ENCODE results near the gene GAS2. TPM values are rescaled to one million over a fixed set of nuclear protein-coding genes. Genes with fewer than 3 reads are reported as not detected.

The GAS2 gene
- total RNA-seq, 1 donor from 2014 or later: 34.2 TPM

DNA sequence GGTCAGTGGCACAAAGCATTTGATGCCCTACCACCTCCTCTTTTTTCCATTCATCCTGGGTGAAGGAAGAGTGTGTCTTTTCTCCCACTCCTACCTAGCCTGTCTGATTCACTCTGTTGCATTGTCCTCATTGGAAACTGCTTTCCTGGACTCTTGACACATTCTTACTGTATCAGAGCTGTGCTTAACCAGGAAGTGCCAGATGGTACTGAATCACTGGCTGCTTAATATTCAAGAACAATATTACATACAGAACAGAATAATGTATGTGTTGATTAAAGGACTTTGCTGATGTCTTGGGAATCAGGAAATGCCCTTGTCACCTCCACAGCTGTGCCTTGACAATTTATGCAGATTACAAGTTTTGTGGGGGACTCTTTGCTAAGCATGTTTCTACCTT lies 118.8 kb downstream of the GAS2 start:
- no peak for ATAC-seq
- no peak for DNase-seq (ENCODE audit: low spot score)

GRCh38 chr11:22786475-22786874 lies 120.1 kb downstream of the GAS2 start:
- DNase-seq (ENCODE audit: low spot score) (no peak), ATAC-seq (no peak)

- ATAC-seq (peak; percentile 72), DNase-seq (ENCODE audit: low spot score) (no peak)
These were observed 120.6 kb downstream of the GAS2 start for GRCh38 chr11:22787055-22787454.

DNA sequence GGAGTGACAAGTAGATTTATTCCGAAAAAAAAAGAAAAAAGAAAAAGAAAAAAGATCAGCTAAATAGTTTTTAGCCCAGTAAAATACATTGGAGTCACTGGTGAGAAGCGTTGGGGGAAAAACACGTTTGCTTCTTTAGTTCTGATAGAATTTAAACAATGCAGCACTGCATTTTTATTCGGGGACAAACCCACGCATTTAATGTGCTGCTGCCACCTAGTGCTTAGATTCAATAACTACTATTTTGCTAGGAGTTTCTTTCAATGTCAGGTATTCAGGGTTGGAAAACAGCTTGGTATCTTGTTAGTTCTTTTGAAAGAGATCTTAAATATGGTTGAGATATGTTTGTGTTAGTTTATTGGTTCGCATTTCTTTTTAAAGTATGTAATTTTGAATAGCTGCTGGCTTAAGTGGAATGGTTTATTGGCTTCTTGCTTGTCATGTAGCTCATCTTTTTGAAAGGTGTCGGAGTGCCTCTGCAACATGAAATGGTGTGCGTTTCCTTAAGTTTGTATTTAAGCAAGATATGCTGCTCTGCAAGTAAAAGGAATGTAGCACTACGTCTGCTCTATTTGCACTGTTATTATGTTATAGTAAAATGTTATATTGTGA lies 121.2 kb downstream of the GAS2 start:
- ATAC-seq (peak; percentile 93), DNase-seq (ENCODE audit: low spot score) (no peak)

GRCh38 chr11:22792497-22792896 lies 126.1 kb downstream of the GAS2 start:
- no peak for DNase-seq (ENCODE audit: low spot score)
- ATAC-seq: no peak

GRCh38 chr11:22795914-22796313 lies 129.5 kb downstream of the GAS2 start:
- no peak for ATAC-seq
- DNase-seq (ENCODE audit: low spot score): no peak

DNA sequence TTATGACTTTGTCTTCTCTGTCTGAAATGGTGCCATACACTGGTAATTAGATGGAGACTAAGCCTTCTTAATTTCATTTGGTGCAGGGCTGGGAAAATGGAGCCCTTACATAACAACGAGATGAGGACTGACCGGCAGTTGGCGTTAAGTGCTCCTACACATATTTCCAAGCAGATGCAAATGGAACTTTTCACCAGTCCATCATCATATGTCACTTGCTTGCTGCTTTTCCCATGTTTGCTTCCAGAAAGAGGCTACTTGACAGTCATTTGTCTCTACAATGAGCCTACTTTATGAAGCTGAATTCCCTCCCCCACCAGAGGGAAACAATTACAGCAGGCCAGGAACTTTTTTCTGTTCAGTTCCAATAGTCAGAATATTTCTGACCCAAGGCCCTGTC lies 130.6 kb downstream of the GAS2 start:
- DNase-seq (ENCODE audit: low spot score) (no peak), ATAC-seq (no peak)

GRCh38 chr11:22798901-22799300 lies 132.5 kb downstream of the GAS2 start:
- ATAC-seq: no peak

GRCh38 chr11:22800482-22800881 lies 134.1 kb downstream of the GAS2 start:
- ATAC-seq (no peak), DNase-seq (ENCODE audit: low spot score) (no peak)

More at GRCh38 chr11:22798901-22799300, 132.5 kb downstream of the GAS2 start:
- no peak for DNase-seq (ENCODE audit: low spot score)

GRCh38 chr11:22802861-22803260 lies 136.4 kb downstream of the GAS2 start:
- no peak for ATAC-seq
- DNase-seq (ENCODE audit: low spot score): no peak

DNA sequence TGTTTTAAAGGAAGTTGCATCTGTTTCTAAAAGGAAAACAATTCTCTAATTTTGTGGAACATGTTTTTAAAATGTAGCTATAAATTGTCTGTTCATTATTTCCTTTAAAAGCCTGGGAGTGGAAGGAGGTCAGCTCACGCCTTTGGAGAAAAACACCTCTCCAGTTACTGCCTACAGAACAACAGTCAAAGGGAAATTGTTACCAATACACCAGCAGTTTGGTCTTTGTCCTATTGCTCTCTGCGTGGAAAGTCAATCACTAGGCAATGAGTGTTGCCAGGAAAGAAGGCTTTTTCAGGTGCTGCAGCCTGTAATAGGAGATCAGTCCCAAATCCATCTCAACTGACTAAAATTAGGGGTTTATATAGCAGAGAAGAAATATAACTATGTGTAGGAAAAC lies 141.0 kb downstream of the GAS2 start:
- peak; percentile 76 for ATAC-seq
- DNase-seq (ENCODE audit: low spot score): no peak

DNA sequence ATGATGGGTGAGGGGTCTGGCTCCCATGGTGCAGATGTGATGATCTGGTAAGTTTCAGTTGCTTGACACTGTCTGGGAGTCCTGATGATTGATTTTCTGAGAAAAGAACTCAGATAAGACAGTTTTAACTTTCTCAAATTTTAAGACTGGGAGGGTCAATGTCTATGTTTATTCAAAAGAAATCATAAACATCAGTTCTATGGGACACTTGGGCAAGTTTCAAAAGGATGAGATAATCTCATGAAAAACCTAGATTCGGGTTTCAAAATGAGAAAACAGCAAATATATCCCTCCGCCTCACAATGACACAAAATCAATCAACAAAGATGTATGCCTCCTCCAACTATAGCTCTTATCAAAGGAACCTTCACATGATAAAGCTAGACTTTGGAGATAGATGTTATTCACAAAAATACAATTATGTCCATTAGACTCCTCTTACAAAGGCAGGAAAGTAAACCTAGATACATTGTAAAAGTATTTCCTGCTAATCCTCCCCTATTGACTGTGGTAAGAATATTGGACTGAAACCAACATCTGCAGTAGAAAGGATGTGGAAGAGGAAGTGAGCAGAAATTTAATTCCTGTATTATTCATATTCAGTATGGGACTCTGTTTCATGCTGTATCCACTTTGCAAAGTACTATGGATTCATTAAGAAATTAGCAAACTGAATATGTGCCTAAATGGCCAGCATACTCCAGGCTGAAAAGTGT lies 141.6 kb downstream of the GAS2 start:
- ATAC-seq (peak; percentile 32), DNase-seq (ENCODE audit: low spot score) (no peak)

GRCh38 chr11:22808571-22809197 lies 142.3 kb downstream of the GAS2 start:
- DNase-seq (ENCODE audit: low spot score): no peak
- no peak for ATAC-seq

- DNase-seq (ENCODE audit: low spot score) (no peak), ATAC-seq (no peak)
These were observed 143.5 kb downstream of the GAS2 start for GRCh38 chr11:22809893-22810292.

- DNase-seq (ENCODE audit: low spot score) (no peak), ATAC-seq (no peak)
These were observed 155.8 kb downstream of the GAS2 start for GRCh38 chr11:22822203-22822602.

DNA sequence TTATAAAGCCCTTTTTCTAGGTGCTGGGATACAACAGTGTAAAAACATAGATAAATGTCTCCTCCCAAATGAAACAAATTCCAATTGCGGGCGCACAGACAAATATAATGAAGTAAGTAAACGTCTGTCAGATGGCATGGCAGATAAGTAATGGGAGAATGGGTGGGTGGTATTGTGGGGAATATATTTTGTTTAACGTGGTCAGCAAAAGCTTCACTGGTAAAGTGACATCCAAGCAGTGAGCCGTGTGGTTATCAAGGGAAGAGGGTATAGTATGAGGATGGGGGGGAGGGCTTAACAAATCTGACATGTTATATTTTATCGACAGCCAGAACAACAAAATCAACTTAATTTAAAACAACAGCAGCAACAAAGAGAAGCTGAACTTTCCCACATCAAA lies 162.0 kb downstream of the GAS2 start:
- no peak for ATAC-seq
- no peak for DNase-seq (ENCODE audit: low spot score)

- DNase-seq (ENCODE audit: low spot score) (peak; percentile 98), ATAC-seq (peak; percentile 96)
These were observed 163.0 kb downstream of the GAS2 start, which contains the start of gene SVIP for GRCh38 chr11:22829231-22830081. TSS of gene SVIP (minus strand) at chr11:22829801. CDS start at chr11:22829748, 53 bp downstream.

GRCh38 chr11:22830082-22830414 lies 163.6 kb downstream of the GAS2 start:
- no peak for ATAC-seq
- no peak for DNase-seq (ENCODE audit: low spot score)

- DNase-seq (ENCODE audit: low spot score) (no peak), ATAC-seq (no peak)
These were observed 166.1 kb downstream of the GAS2 start for GRCh38 chr11:22832315-22833015.

DNA sequence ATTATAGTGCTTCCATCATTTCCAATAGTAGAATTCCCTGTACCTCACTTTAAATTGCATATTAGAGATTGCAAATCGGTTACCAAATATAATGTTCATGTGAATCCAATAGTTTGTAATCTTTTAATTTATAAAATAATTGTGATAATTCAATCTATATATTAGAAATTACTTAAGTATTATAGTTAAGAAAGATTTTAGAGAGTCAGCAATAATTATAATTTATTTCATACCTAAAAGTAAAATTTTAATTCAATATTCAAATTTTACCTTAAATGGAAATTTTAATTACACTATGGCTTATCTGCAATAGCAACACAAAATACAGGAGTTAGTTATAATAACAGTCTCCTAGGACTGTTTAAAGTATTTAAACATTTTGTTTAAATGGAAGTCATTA lies 180.3 kb downstream of the GAS2 start:
- ATAC-seq: no peak
- DNase-seq (ENCODE audit: low spot score): no peak

GRCh38 chr11:22851477-22851876 lies 185.1 kb downstream of the GAS2 start:
- ATAC-seq: no peak
- no peak for DNase-seq (ENCODE audit: low spot score)
